Activated CD4-positive, alpha-beta memory T cell treated with anti-CD3 and anti-CD28 coated beads for 36 hours (primary cell): ENCODE data around the gene MNT. TPM values are rescaled to one million over a fixed set of nuclear protein-coding genes. Genes with fewer than 3 reads are reported as not detected.

Experiments used
- CTCF ChIA-PET: fragments of 350-600 bp; sonication (Branson Sonifier 250); formaldehyde crosslinking; loops from one replicate; lab custom pipeline; 2021; ENCODE audit warnings: antibody characterized with exemption, inconsistent platforms; lab: Charles Lee
- POLR2A ChIA-PET: fragments of 350-600 bp; sonication (Branson Sonifier 250); formaldehyde crosslinking; loops from one replicate; lab custom pipeline; 2021; ENCODE audit warnings: antibody characterized with exemption; lab: Charles Lee
- DNase-seq: peaks from one replicate; pipeline ENCODE4 v3.0.0-alpha.2; 2020
- H3K27ac Mint-ChIP-seq: one replicate; pipeline ENCODE4 v1.8.0; 2021; ENCODE audit warnings: mixed read lengths
- H3K27me3 Mint-ChIP-seq: one replicate; pipeline ENCODE4 v1.8.0; 2021; ENCODE audit warnings: mixed read lengths
- H3K36me3 Mint-ChIP-seq: one replicate; pipeline ENCODE4 v1.8.0; 2021; ENCODE audit warnings: mixed read lengths
- H3K4me1 Mint-ChIP-seq: one replicate; pipeline ENCODE4 v1.8.0; 2021; ENCODE audit warnings: low read depth, mixed read lengths
- H3K4me3 Mint-ChIP-seq: one replicate; pipeline ENCODE4 v1.8.0; 2021; ENCODE audit warnings: mild to moderate bottlenecking, mixed read lengths
- H3K9me3 Mint-ChIP-seq: one replicate; pipeline ENCODE4 v1.8.0; 2021; ENCODE audit warnings: mixed read lengths
- intact Hi-C: fragments of 100-400 bp; cut with micrococcal nuclease; formaldehyde crosslinking; loops from one replicate; pipeline ENCODE4 v1.15.1; 2023
- total RNA-seq, 2 experiments: library from RNA; stranded (reverse); gene quantifications; one replicate each; pipeline ENCODE4 v1.2.3, GENCODE V29; 2021

The MNT gene
- total RNA-seq, 2 experiments from 2014 or later = 13.9 to 18.1 TPM

DNA sequence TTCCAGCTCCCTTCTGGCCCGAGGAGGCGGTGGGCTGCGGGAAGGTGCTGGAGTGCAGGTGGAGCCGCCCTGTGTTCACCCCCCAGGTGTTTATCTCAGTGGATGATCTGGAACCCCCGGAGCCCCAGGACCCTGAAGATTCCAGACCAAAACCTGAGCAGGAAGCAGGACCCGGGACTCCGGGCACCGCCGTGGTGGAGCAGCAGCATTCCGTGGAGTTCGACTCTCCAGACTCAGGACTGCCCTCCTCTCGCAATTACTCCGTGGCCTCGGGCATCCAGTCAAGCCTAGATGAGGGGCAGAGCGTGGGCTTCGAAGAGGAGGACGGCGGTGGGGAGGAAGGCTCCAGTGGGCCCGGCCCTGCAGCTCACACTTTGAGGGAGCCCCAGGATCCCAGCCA, 25.5 kb downstream of the MNT start:
- no peak for DNase-seq
- H3K27ac Mint-ChIP-seq = no peak overlapping the region
- POLR2A ChIA-PET = no interaction called here
- no peaks in the 10 kb centered on the region for H3K4me1 Mint-ChIP-seq
- H3K9me3 Mint-ChIP-seq = no peaks in the 10 kb centered on the region
- H3K4me3 Mint-ChIP-seq = no peak overlapping the region
- peaks cover 6% of the 10 kb centered on the region for H3K36me3 Mint-ChIP-seq
- CTCF ChIA-PET = interaction anchor here (1.2 kb wide), 1 partner anchor 41 kb away, joined by 3 read pairs; no protein-coding TSS in a partner anchor
- no peaks in the 10 kb centered on the region for H3K27me3 Mint-ChIP-seq
- intact Hi-C loops = no loop called here

DNA sequence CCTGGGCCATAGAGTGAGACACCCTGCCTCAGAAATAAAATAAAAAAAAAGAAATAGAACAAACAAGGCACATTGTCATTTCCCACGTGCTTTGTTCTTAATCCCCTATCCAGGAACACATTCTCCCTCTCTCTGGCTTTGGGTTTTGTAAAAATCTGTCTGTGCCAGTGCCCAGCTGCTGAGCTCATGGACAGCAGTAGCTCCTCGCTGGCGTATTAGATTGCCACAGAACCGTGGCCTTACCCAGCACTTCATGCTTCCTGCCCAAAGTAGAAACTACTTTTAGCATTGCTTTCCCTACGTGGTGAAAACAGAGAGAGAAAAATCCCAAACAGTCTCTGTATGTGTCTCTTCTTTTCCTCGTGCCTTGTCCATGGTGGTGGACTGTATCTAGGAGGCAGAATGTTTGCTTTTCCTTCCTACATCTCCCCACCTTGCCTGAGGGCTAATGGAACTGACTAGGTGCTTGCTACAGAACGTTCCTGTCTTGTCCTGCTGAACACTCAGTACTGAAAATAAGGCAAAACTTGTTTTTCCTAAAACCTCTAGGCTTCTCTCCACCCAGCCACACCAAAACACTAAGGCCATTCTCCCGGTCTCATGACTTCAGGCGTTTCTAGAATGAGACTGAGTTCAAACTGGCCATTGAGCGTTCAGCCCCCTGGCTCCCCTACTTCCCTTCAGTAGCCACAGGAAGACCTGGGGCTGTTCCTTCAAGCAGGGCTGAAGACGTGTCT, 26.1 kb downstream of the MNT start:
- CTCF ChIA-PET = interaction anchor here (1.2 to 2.3 kb wide), 2 partner anchors 8 to 42 kb away, joined by 3 to 13 read pairs; no protein-coding TSS in a partner anchor
- no peak overlapping the region for H3K27ac Mint-ChIP-seq

DNA sequence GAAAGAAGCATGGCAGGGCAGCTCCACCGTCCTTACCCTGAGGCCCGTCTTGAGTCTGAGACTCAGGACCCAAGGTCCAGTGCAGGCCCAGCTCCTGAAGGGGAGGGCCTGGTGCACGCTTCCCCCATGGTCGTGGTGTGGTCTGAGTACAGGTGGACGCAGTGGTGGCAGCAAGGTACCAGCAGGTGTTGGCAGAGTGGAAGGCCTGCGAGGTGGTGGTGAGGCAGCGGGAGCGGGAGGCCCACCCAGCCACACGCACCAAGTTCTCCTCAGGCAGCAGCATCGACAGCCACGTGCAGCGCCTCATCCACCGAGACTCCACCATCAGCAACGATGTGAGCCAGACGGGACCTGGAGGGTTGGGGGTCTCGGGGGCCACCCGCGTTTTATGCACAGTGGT, 27.7 kb downstream of the MNT start:
- H3K36me3 Mint-ChIP-seq = peaks cover 6% of the 10 kb centered on the region
- no peaks in the 10 kb centered on the region for H3K4me1 Mint-ChIP-seq
- no peak overlapping the region for H3K4me3 Mint-ChIP-seq
- intact Hi-C loops = no loop called here
- H3K27ac Mint-ChIP-seq = no peak overlapping the region
- POLR2A ChIA-PET = no interaction called here
- no peaks in the 10 kb centered on the region for H3K9me3 Mint-ChIP-seq
- CTCF ChIA-PET = interaction anchor here (0.6 to 2.3 kb wide), 2 partner anchors 9 to 14 kb away, joined by 3 to 13 read pairs; no protein-coding TSS in a partner anchor
- H3K27me3 Mint-ChIP-seq = no peaks in the 10 kb centered on the region
- no peak for DNase-seq

More for the DNA sequence above, 26.1 kb downstream of the MNT start:
- DNase-seq = no peak
- H3K9me3 Mint-ChIP-seq = no peaks in the 10 kb centered on the region
- POLR2A ChIA-PET = no interaction called here
- peaks cover 6% of the 10 kb centered on the region for H3K36me3 Mint-ChIP-seq
- no peaks in the 10 kb centered on the region for H3K4me1 Mint-ChIP-seq
- no peaks in the 10 kb centered on the region for H3K27me3 Mint-ChIP-seq
- H3K4me3 Mint-ChIP-seq = no peak overlapping the region
- intact Hi-C loops = no loop called here

DNA sequence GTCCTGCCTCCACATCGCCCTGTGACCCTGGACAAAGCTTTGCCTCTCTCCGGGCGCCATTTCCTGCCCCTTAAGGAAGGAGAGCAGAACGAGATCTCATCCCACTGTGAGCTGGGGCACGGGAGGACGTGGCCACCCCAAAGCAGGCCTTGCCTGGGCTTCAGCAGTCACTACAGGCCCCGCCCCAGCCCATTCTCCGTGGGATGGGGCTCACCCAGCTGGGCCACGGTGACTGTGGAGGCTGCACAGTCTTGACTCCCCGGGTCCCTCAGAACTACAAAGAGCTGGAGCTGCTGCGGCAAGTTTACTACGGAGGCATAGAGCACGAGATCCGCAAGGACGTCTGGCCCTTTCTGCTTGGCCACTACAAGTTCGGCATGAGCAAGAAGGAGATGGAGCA, 28.2 kb downstream of the MNT start:
- H3K27ac Mint-ChIP-seq = no peak overlapping the region
- no peak overlapping the region for H3K4me3 Mint-ChIP-seq
- no peaks in the 10 kb centered on the region for H3K4me1 Mint-ChIP-seq
- ChIA-PET CTCF (interaction anchor here (0.6 to 2.3 kb wide), 2 partner anchors 10 to 14 kb away, joined by 3 to 13 read pairs; no protein-coding TSS in a partner anchor), POLR2A (no interaction called here)
- H3K27me3 Mint-ChIP-seq = no peaks in the 10 kb centered on the region
- H3K9me3 Mint-ChIP-seq = no peaks in the 10 kb centered on the region
- H3K36me3 Mint-ChIP-seq = peaks cover 6% of the 10 kb centered on the region
- no peak for DNase-seq
- intact Hi-C loops = no loop called here

GRCh38 chr17:2372180-2372579, 28.7 kb downstream of the MNT start:
- intact Hi-C loops = no loop called here
- Mint-ChIP-seq H3K4me3 (no peak overlapping the region), H3K4me1 (no peaks in the 10 kb centered on the region), H3K9me3 (no peaks in the 10 kb centered on the region), H3K36me3 (peaks cover 6% of the 10 kb centered on the region), H3K27ac (no peak overlapping the region), H3K27me3 (no peaks in the 10 kb centered on the region)
- CTCF ChIA-PET = interaction anchor here (3.9 kb wide), 1 partner anchor 11 kb away, joined by 22 read pairs; no protein-coding TSS in a partner anchor
- POLR2A ChIA-PET = no interaction called here
- no peak for DNase-seq

- Mint-ChIP-seq H3K27me3 (no peaks in the 10 kb centered on the region), H3K27ac (no peak overlapping the region), H3K36me3 (peaks cover 6% of the 10 kb centered on the region), H3K4me3 (no peak overlapping the region), H3K9me3 (no peaks in the 10 kb centered on the region), H3K4me1 (no peaks in the 10 kb centered on the region)
- ChIA-PET POLR2A (no interaction called here), CTCF (interaction anchor here (2.5 to 3.9 kb wide), 2 partner anchors 11 to 18 kb away, joined by 8 to 22 read pairs; no protein-coding TSS in a partner anchor)
- intact Hi-C loops = no loop called here
- DNase-seq = no peak
These were observed 29.4 kb downstream of the MNT start for GRCh38 chr17:2371183-2372130.

- H3K36me3 Mint-ChIP-seq = peaks cover 6% of the 10 kb centered on the region
- POLR2A ChIA-PET = no interaction called here
These were observed 30.7 kb downstream of the MNT start for GRCh38 chr17:2370211-2370589.

DNA sequence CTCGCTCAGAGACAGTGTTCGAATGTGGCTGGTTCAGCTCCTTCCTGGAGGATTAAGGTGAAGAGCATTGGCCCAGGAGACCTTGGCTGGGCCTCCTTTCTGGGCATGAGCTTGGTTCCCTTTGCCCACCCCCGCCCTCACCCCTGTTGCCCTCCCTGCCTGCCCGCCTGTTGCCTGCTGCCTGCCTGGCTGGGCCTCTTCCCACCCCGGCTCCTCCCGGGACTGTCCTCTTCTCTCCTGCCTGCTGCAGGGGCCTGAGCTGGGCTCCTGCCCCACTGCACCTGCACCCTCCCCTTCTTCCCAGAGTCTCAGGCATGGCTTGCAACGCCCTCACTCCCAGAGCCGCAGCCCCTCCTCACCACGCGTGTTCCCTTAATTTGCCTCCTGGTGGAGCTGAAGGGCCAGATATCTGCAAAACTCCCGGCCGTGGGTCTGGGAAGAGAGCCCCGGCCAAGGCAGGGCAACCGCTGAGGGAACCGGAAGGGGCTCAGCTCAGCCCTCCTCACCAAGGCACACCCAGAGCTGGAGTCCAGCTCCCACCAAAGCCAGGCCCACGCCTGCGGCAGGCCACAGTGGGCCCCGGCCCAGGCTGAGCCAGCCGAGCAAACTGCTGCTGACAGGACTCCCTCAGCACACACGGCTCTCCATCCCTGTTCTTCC, 31.2 kb downstream of the MNT start:
- Mint-ChIP-seq H3K9me3 (no peaks in the 10 kb centered on the region), H3K4me1 (no peaks in the 10 kb centered on the region), H3K36me3 (peaks cover 6% of the 10 kb centered on the region), H3K27me3 (no peaks in the 10 kb centered on the region), H3K4me3 (no peak overlapping the region), H3K27ac (no peak overlapping the region)
- ChIA-PET CTCF (interaction anchor here (2.0 to 3.9 kb wide), 3 partner anchors 13 to 46 kb away, joined by 8 to 22 read pairs (median 8); no protein-coding TSS in a partner anchor), POLR2A (no interaction called here)
- no peak for DNase-seq
- intact Hi-C loops = no loop called here

More at GRCh38 chr17:2370211-2370589, 30.7 kb downstream of the MNT start:
- Mint-ChIP-seq H3K9me3 (no peaks in the 10 kb centered on the region), H3K4me3 (no peak overlapping the region), H3K27ac (no peak overlapping the region), H3K4me1 (no peaks in the 10 kb centered on the region), H3K27me3 (no peaks in the 10 kb centered on the region)
- intact Hi-C loops = no loop called here
- CTCF ChIA-PET = interaction anchor here (2.0 to 3.9 kb wide), 3 partner anchors 13 to 46 kb away, joined by 8 to 22 read pairs (median 8); no protein-coding TSS in a partner anchor
- DNase-seq = no peak

GRCh38 chr17:2369039-2369438, 31.8 kb downstream of the MNT start:
- Mint-ChIP-seq H3K9me3 (no peaks in the 10 kb centered on the region), H3K4me3 (no peak overlapping the region), H3K36me3 (peaks cover 6% of the 10 kb centered on the region), H3K27ac (no peak overlapping the region), H3K4me1 (no peaks in the 10 kb centered on the region), H3K27me3 (no peaks in the 10 kb centered on the region)
- no peak for DNase-seq
- CTCF ChIA-PET = interaction anchor here (2.0 to 3.9 kb wide), 3 partner anchors 14 to 47 kb away, joined by 8 to 22 read pairs (median 8); no protein-coding TSS in a partner anchor
- intact Hi-C loops = no loop called here
- POLR2A ChIA-PET = no interaction called here

DNA sequence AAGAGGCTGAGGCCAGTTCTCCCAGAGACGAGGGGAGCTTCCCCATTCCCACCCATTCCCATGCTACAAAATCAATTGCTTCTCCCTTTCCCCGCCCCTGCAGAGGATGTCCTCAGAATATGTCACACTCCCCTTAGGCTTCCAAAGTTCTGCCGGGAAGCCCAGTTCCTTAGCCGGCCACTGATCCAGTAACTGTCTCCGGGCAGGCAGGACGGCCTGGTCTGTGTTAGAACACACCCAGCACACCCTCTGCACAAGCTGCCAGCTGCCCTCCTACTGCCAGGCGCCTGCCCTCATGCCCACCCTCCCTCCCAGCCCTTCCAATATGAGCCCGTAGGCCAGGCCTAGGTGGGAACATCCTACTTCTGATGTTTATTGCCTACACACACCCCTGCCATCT, 32.5 kb downstream of the MNT start:
- no peaks in the 10 kb centered on the region for H3K27me3 Mint-ChIP-seq
- H3K4me3 Mint-ChIP-seq = no peak overlapping the region
- POLR2A ChIA-PET = no interaction called here
- no peaks in the 10 kb centered on the region for H3K9me3 Mint-ChIP-seq
- peaks cover 6% of the 10 kb centered on the region for H3K36me3 Mint-ChIP-seq
- no peaks in the 10 kb centered on the region for H3K4me1 Mint-ChIP-seq
- DNase-seq = no peak
- intact Hi-C loops = no loop called here
- no peak overlapping the region for H3K27ac Mint-ChIP-seq
- CTCF ChIA-PET = interaction anchor here (3.9 kb wide), 1 partner anchor 14 kb away, joined by 22 read pairs; no protein-coding TSS in a partner anchor

DNA sequence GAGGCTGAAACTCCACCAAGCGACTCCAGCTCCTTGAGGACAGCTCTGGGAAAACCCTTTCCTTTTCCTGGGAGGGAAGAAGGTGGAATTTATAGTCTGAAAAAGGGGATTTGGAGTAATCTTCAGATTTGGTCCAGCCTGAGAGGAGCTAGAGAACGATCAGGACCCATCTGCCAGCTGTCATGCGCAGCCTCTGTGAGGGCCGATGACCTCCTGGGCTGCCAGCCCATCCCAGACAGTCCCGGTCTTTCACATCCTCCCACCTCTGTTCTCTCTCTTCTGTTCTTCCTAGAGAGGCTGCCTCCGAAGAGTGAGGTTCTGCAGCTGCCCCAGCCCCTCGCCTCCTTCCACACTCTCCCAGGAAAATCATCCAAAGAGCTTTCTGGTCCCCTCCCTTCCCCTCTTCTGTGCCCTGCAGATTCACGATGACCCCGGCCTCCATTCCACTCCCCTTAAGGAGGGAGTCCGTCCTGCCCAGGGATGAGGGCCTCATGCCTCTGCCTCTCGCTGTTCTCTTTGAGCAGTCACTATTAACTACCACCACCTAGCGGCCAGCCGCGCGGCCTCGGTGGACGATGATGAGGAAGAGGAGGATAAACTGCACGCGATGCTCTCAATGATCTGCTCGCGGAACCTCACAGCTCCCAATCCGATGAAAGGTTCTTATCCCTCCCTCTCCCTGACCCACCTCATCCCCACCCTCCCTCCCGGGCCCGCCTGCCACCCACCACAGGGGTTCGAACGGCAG, 33.9 kb downstream of the MNT start:
- H3K36me3 Mint-ChIP-seq = peaks cover 5% of the 10 kb centered on the region
- no peak for DNase-seq
- intact Hi-C loops = no loop called here
- H3K27me3 Mint-ChIP-seq = no peaks in the 10 kb centered on the region
- H3K9me3 Mint-ChIP-seq = no peaks in the 10 kb centered on the region
- POLR2A ChIA-PET = no interaction called here
- no peaks in the 10 kb centered on the region for H3K4me1 Mint-ChIP-seq
- CTCF ChIA-PET = interaction anchor here (0.6 to 1.6 kb wide), 3 partner anchors 15 to 1664 kb away, joined by 3 to 5 read pairs (median 4); no protein-coding TSS in a partner anchor
- H3K27ac Mint-ChIP-seq = no peak overlapping the region
- no peak overlapping the region for H3K4me3 Mint-ChIP-seq
